NB4 (cell line): ENCODE results near the gene L3MBTL4.

ENCODE experiments used
- POLR2A ChIP-seq: IDR thresholded peaks from 2 replicates; pipeline ENCODE4 v1.6.1; 2011; ENCODE audit warnings: mild to moderate bottlenecking; ENCODE audit not compliant: insufficient read length; ENCODE audit errors: extremely low read depth
- TF ChIP-seq, protein P1 (sequence below): IDR thresholded peaks from one replicate; pipeline ENCODE4 v1.5.1; 2012; ENCODE audit warnings: low read depth, low read length
- TF ChIP-seq, protein P2 (sequence below): IDR thresholded peaks from 2 replicates; pipeline ENCODE4 v1.6.1; 2011; ENCODE audit warnings: low read depth, low read length

- TF ChIP-seq, protein P1, sequence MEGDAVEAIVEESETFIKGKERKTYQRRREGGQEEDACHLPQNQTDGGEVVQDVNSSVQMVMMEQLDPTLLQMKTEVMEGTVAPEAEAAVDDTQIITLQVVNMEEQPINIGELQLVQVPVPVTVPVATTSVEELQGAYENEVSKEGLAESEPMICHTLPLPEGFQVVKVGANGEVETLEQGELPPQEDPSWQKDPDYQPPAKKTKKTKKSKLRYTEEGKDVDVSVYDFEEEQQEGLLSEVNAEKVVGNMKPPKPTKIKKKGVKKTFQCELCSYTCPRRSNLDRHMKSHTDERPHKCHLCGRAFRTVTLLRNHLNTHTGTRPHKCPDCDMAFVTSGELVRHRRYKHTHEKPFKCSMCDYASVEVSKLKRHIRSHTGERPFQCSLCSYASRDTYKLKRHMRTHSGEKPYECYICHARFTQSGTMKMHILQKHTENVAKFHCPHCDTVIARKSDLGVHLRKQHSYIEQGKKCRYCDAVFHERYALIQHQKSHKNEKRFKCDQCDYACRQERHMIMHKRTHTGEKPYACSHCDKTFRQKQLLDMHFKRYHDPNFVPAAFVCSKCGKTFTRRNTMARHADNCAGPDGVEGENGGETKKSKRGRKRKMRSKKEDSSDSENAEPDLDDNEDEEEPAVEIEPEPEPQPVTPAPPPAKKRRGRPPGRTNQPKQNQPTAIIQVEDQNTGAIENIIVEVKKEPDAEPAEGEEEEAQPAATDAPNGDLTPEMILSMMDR, result no peak
- TF ChIP-seq POLR2A, result no peak
- TF ChIP-seq, protein P2, sequence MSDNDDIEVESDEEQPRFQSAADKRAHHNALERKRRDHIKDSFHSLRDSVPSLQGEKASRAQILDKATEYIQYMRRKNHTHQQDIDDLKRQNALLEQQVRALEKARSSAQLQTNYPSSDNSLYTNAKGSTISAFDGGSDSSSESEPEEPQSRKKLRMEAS, result no peak
Observed at GRCh38 chr18:5998907-5999306, 415.8 kb downstream of the L3MBTL4 start.
